Measurements from ENCODE around the gene NUP205.
"Not testable (repeated sequence)": the region's sequence is repeated elsewhere in the genome, so short reads cannot be mapped to it uniquely, and the experiment has no call there.

The NUP205 gene

DNA sequence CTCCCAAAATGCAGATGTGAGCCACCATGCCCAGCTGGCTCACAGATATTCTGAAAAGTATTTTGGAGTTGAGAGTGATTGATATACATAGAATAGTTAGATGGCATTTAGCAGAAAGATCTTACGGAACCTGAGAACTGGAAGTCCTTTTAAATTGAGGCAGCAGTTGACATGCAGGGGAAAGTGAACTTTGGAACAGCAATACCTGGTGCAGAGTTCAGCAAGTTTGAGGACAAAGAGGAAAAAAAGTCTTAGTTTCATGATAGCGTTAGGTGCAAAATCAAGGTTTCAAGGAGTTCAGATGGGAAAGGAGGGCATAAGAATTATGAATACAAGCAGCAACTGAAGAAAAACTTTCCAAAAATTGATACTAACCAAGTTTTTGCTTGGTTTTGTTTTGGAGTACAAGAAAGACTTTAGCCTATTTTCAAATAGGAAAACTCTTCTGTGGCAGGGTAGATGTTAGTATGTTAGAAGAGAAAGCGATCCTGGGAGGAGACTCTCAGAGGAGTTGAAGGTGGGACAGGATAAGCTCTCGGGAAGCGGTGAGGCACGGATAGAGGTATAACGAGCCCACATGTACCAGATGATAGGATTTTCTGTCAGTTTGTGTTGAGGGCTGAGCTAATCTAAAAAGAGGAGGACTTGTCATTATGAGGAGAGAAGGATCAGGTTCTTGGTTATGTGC, 76.6 kb downstream of the NUP205 start:
- Mint-ChIP-seq H3K27ac (no peak overlapping the region), H3K36me3 (peaks cover 100% of the 10 kb centered on the region), H3K9me3 (no peaks in the 10 kb centered on the region), H3K4me1 (no peaks in the 10 kb centered on the region), H3K4me3 (no peak overlapping the region)
- no peak for DNase-seq (ENCODE audit: low spot score in 2 of 2)
- no peak for ATAC-seq

DNA sequence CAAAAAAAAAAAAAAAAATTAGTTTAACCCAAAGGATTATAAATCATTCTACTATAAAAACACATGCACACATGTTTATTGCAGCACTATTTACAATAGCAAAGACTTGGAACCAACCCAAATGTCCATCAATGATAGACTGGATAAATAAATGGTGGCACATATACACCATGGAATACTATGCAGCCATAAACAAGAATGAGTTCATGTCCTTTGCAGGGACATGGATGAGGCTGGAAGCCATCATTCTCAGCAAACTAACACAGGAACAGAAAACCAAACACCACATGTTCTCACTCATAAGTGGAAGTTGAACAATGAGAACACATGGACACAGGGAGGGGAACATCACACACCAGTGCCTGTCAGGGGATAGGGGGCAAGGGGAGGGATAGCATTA, 82.0 kb downstream of the NUP205 start:
- H3K4me1 Mint-ChIP-seq; H3K27ac Mint-ChIP-seq; ATAC-seq; H3K9me3 Mint-ChIP-seq; H3K4me3 Mint-ChIP-seq; DNase-seq (ENCODE audit: low spot score in 2 of 2): not testable (repeated sequence)
- H3K36me3 Mint-ChIP-seq: peaks cover 91% of the 10 kb centered on the region

GRCh38 chr7:135644154-135644553, 86.4 kb downstream of the NUP205 start:
- no peak for ATAC-seq
- H3K4me1 Mint-ChIP-seq: no peaks in the 10 kb centered on the region
- H3K36me3 Mint-ChIP-seq: peaks cover 91% of the 10 kb centered on the region
- H3K27ac Mint-ChIP-seq: no peak overlapping the region
- H3K4me3 Mint-ChIP-seq: no peak overlapping the region
- no peaks in the 10 kb centered on the region for H3K9me3 Mint-ChIP-seq
- no peak for DNase-seq (ENCODE audit: low spot score in 2 of 2)

DNA sequence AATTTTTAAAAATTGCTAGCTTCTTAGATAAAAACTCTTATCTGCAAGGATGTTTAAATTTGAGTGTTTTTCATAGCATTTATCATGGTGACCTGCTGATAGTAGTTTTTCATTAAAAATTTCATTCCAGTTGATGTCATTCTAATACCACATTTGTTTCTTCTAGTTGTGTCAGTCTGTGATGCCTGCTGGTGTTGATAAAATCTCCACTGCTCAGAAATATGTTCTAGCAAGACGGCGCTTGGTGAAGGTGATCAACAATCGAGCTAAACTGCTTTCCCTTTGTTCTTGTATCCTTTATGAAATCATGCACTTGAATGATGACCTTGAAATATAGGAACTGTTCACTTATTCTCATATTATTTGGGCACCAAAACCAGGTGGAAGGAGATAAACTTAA, 87.0 kb downstream of the NUP205 start:
- Mint-ChIP-seq H3K36me3 (peaks cover 91% of the 10 kb centered on the region), H3K27ac (no peak overlapping the region), H3K4me3 (no peak overlapping the region), H3K9me3 (no peaks in the 10 kb centered on the region), H3K4me1 (no peaks in the 10 kb centered on the region)
- DNase-seq (ENCODE audit: low spot score in 2 of 2) (no peak), ATAC-seq (no peak)

- no peak for DNase-seq (ENCODE audit: low spot score in 2 of 2)
- ATAC-seq: peak; percentile 48
- Mint-ChIP-seq H3K27ac (no peak overlapping the region), H3K4me3 (no peak overlapping the region), H3K4me1 (no peaks in the 10 kb centered on the region), H3K9me3 (no peaks in the 10 kb centered on the region), H3K36me3 (peaks cover 87% of the 10 kb centered on the region)
These were observed 87.7 kb downstream of the NUP205 start for GRCh38 chr7:135645296-135645904.

GRCh38 chr7:135647755-135648154, 90.0 kb downstream of the NUP205 start:
- H3K27ac Mint-ChIP-seq: no peak overlapping the region
- no peaks in the 10 kb centered on the region for H3K9me3 Mint-ChIP-seq
- peaks cover 64% of the 10 kb centered on the region for H3K36me3 Mint-ChIP-seq
- H3K4me3 Mint-ChIP-seq: no peak overlapping the region
- ATAC-seq (no peak), DNase-seq (ENCODE audit: low spot score in 2 of 2) (no peak)
- H3K4me1 Mint-ChIP-seq: no peaks in the 10 kb centered on the region

- no peak for ATAC-seq
- Mint-ChIP-seq H3K4me3 (no peak overlapping the region), H3K9me3 (no peaks in the 10 kb centered on the region), H3K36me3 (peaks cover 64% of the 10 kb centered on the region), H3K27ac (no peak overlapping the region), H3K4me1 (no peaks in the 10 kb centered on the region)
- DNase-seq (ENCODE audit: low spot score in 2 of 2): no peak
These were observed 90.5 kb downstream of the NUP205 start for GRCh38 chr7:135648235-135648634.

GRCh38 chr7:135650831-135651573, 93.3 kb downstream of the NUP205 start:
- Mint-ChIP-seq H3K4me1 (no peaks in the 10 kb centered on the region), H3K4me3 (no peak overlapping the region), H3K9me3 (no peaks in the 10 kb centered on the region), H3K36me3 (peaks cover 39% of the 10 kb centered on the region), H3K27ac (no peak overlapping the region)
- DNase-seq (ENCODE audit: low spot score in 2 of 2) (no peak), ATAC-seq (no peak)

- H3K9me3 Mint-ChIP-seq: no peaks in the 10 kb centered on the region
- DNase-seq (ENCODE audit: low spot score in 2 of 2) (no peak), ATAC-seq (no peak)
- no peak overlapping the region for H3K27ac Mint-ChIP-seq
- no peaks in the 10 kb centered on the region for H3K4me1 Mint-ChIP-seq
- H3K4me3 Mint-ChIP-seq: no peak overlapping the region
- peaks cover 14% of the 10 kb centered on the region for H3K36me3 Mint-ChIP-seq
These were observed 95.8 kb downstream of the NUP205 start for GRCh38 chr7:135653340-135654080.

DNA sequence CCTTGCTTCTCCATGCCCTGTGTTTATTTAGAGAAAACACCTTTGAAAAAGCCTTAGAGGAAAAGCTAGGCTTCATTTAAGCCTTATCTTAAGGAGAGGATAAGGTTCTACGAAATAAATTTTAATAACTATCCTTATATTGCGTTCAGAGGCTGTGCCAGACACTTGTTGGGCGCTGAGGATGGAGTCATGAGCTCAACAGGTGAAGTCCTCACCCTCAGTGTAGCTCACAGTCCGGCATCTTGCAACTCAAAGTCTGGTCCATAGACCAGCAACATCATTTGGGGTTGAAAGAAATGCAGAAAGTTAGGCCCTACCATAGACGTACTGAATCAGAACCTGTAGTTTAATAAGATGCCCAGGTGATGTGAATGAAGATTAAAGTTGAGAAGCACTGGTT, 100.8 kb downstream of the NUP205 start:
- H3K27ac Mint-ChIP-seq: no peak overlapping the region
- ATAC-seq (no peak), DNase-seq (ENCODE audit: low spot score in 2 of 2) (no peak)
- H3K4me1 Mint-ChIP-seq: peaks cover 10% of the 10 kb centered on the region
- H3K36me3 Mint-ChIP-seq: peaks cover 11% of the 10 kb centered on the region
- no peak overlapping the region for H3K4me3 Mint-ChIP-seq
- no peaks in the 10 kb centered on the region for H3K9me3 Mint-ChIP-seq

- peaks cover 11% of the 10 kb centered on the region for H3K36me3 Mint-ChIP-seq
- DNase-seq (ENCODE audit: low spot score in 2 of 2) (no peak), ATAC-seq (no peak)
- H3K4me1 Mint-ChIP-seq: peaks cover 18% of the 10 kb centered on the region
- no peaks in the 10 kb centered on the region for H3K9me3 Mint-ChIP-seq
- no peak overlapping the region for H3K4me3 Mint-ChIP-seq
- H3K27ac Mint-ChIP-seq: no peak overlapping the region
These were observed 101.6 kb downstream of the NUP205 start for GRCh38 chr7:135659159-135659846.

GRCh38 chr7:135661311-135662122, 103.8 kb downstream of the NUP205 start:
- H3K9me3 Mint-ChIP-seq: no peaks in the 10 kb centered on the region
- H3K4me3 Mint-ChIP-seq: peak overlapping the region; percentile 95
- H3K36me3 Mint-ChIP-seq: peaks cover 17% of the 10 kb centered on the region
- peak overlapping the region; percentile 96 for H3K27ac Mint-ChIP-seq
- peaks cover 35% of the 10 kb centered on the region for H3K4me1 Mint-ChIP-seq
- DNase-seq (ENCODE audit: low spot score in 2 of 2) (no peak), ATAC-seq (no peak)

GRCh38 chr7:135662123-135662372, 104.3 kb downstream of the NUP205 start:
- no peaks in the 10 kb centered on the region for H3K9me3 Mint-ChIP-seq
- H3K4me3 Mint-ChIP-seq: peak overlapping the region; percentile 95
- DNase-seq (ENCODE audit: low spot score in 2 of 2) (no peak), ATAC-seq (peak; percentile 2)
- peaks cover 18% of the 10 kb centered on the region for H3K36me3 Mint-ChIP-seq
- peak overlapping the region; percentile 96 for H3K27ac Mint-ChIP-seq
- H3K4me1 Mint-ChIP-seq: peaks cover 39% of the 10 kb centered on the region

DNA sequence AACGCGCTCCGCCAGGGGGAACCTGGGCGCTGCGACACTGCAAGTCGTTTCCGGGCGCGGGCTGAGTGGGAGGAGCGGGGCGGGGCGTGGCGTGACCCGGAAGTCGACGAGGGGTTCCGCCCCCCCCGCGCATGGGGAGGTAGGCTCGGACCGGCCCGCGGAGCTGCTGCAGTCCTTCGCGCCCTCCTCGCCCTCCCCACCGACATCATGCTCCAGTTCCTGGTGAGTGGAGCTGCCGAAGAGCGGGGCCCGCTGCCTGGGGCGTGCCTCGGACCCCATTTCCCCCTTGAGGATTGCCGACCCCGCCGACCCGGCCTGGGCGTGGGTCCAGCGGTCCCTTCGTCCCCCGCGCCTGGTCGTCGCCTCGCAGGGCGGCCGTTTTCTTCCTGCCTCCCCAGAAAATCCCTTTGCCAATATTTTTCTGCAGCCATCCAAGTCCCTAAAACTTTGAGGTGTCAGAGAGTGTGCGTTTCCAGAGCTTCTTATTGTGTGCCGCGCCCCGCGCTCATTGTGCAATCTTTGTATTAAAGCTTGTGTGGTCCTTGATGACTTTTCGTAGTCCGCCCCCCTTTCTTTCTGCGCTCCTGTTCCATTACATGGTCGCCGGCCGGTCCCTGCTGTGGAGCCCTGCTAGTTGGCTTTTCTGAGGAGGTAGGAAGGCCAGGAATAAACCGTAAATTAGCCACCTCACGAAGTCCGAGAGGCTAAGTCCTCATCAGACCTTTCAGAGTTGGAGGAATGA, 104.8 kb downstream of the NUP205 start, which contains the start of gene STMP1:
TSS of gene STMP1 (plus strand) at position 142 of the 742 bp plus-strand sequence.
- H3K36me3 Mint-ChIP-seq: peaks cover 18% of the 10 kb centered on the region
- ATAC-seq: peak; percentile 91

More for the DNA sequence above, 104.8 kb downstream of the NUP205 start, which contains the start of gene STMP1:
- peak; percentile 94 to 98 for DNase-seq (ENCODE audit: low spot score in 2 of 2)
- Mint-ChIP-seq H3K4me1 (peaks cover 39% of the 10 kb centered on the region), H3K9me3 (no peaks in the 10 kb centered on the region), H3K27ac (peak within 1 kb of the TSS; percentile 96), H3K4me3 (peak within 1 kb of the TSS; percentile 95)

Measured in stimulated activated effector memory CD8-positive, alpha-beta T cell treated with anti-CD3 and anti-CD28 coated beads, Interleukin-12 subunit alpha, Interleukin-12 subunit beta, amount 100 ng/mL, for 72 hours (primary cell).